ENCODE measurements around the gene PTPRK.

- no peak for TF ChIP-seq POLR2A (IDR thresholded peaks at IDR 0.05; ENCODE audit: low read depth, low read length)
- TF ChIP-seq SPI1 (IDR thresholded peaks at IDR 0.05; ENCODE audit: low read depth, low read length): no peak
Measured at GRCh38 chr6:128275681-128276080, 244.7 kb downstream of the PTPRK start.

Measured in GM12891 (cell line).